Lower leg skin (tissue), 3 donors: ENCODE measurements around the gene INO80D.

Source experiments
- CTCF ChIP-seq, 3 donors: fragments of 450-650 bp; IDR thresholded peaks; one replicate each; pipeline ENCODE4 v1.5.1; 2016; ENCODE audit warnings: antibody characterized with exemption in 3 of 3, mild to moderate bottlenecking in 3 of 3, moderate library complexity in 2 of 3
- POLR2A ChIP-seq, 2 donors: fragments of 450-650 bp; IDR thresholded peaks; one replicate each; pipeline ENCODE4 v1.6.1; 2016 to 2017; ENCODE audit warnings: antibody characterized with exemption in 2 of 2, mild to moderate bottlenecking in 1 of 2, moderate library complexity in 1 of 2

- TF ChIP-seq CTCF (IDR thresholded peaks at IDR 0.05) (no peak), POLR2A (IDR thresholded peaks at IDR 0.05) (no peak)
Observed at GRCh38 chr2:206127656-206128055, 41.7 kb upstream of the INO80D start.
